SIG-M5 treated with dmso at 0.1 percent for 504 hours (cell line): Measurements from ENCODE around the gene PAX5.
A peak's percentile ranks its signal among the peaks of the same experiment; 100 is the strongest.

Source experiments
- DNase-seq: peaks from one replicate; lab custom pipeline; 2025; ENCODE audit not compliant: unreplicated experiment; lab: John Stamatoyannopoulos, UW

The PAX5 gene

GRCh38 chr9:36865731-36866635, 168.1 kb downstream of the PAX5 start:
- DNase-seq, result no peak

DNA sequence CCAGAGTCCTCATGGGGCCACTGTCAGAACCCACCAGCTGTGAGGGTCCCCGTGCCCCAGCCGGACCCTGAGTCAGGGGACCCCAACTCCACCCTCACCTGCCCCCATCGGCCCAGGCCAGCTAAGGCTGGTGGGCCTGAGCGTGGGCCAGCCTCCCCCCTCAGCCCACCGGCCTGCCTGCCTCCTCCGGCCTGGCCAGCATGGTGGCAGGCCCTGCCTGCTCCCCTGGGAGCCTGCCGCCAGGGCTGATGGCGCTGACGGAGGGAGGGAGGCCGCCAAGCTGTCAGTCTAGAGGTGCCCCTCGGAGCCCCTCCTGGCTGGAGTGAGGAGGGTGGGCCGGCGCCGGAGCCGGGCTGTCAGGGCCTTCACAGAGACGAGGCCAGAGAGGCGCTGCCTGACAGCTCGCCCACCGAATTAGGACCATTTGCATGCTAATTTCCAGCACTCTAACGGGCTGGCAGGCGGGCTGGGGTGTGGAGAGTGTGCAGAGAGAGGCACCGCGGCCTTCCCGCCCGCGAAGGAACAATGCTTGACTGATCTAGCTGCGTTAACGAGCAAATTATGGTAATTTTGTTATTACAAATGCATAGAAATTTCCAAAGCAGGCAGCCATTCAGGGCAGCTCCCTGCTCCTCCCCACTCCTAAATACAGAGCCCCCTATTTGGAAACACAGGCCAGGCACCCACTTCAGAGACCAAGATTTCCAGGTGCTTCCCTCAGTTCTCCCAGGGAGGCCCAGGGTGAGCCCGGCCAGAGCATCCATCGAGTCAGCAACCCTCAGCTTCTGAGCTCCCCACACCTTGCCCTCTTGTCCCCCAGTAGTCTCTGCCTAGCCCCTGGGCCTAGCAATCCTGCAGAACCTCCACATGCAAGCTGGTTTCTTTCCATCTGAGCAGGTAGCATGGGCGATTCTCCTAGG, 169.3 kb downstream of the PAX5 start:
- no peak for DNase-seq

- peak; percentile 22 for DNase-seq
These were observed 171.6 kb downstream of the PAX5 start for GRCh38 chr9:36862206-36863145.

DNA sequence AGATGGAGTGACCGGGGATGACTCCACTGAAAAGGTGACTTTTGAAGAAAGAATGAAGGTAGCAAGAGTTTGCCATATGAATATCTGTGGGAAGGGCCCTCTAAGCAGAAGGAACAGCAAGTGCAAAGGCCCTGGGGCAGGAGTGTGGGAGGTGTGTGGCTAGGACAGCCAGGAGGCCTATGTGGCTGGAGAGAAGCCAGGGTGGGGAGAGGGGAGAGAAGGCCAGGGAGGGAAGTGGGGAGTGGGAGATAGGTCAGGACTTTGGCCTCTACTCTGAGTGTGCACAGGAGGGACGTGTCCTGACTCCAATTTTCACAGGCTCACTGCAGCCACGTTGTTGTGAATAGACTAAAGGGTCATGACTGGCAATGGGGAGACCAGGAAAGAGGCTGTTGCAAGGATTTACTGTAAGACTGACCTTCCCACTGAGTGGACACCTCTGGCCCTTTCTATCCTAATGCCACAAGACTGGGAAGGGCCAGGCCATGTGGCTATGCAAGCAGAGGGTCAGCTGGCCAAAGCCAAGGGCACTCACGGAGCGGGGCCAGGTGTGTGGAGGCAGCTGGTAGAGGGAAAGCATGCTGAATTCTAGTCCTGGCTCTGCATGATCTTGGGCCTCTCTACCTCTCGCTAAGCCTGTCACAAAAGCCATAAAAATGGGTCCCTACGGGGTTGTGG, 172.4 kb downstream of the PAX5 start:
- DNase-seq, result no peak

- DNase-seq, result no peak
These were observed 175.2 kb downstream of the PAX5 start for GRCh38 chr9:36858805-36859375.

GRCh38 chr9:36855448-36856315, 178.4 kb downstream of the PAX5 start:
- peak; percentile 37 for DNase-seq

DNA sequence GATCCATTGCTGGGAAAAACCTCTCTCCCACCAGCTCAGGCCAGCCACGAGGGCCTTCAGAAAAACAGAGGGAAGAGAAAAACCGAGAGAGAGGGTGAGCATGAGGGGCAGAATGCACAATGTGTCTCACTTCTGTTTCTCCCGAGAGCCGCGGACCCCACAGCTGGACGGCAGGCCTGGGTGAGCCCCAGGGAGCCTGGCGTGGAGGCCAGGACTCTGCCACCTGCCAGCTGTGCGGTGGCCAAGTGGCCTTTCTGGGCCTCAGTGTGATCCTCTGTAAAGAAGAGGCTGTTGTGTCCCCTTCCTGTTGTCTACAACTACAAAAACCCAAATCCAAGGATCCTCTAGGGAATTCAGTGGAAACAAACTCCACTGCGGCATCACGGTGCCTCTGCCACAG, 179.3 kb downstream of the PAX5 start:
- DNase-seq, result no peak

- no peak for DNase-seq
These were observed 180.0 kb downstream of the PAX5 start for GRCh38 chr9:36854034-36854433.

DNA sequence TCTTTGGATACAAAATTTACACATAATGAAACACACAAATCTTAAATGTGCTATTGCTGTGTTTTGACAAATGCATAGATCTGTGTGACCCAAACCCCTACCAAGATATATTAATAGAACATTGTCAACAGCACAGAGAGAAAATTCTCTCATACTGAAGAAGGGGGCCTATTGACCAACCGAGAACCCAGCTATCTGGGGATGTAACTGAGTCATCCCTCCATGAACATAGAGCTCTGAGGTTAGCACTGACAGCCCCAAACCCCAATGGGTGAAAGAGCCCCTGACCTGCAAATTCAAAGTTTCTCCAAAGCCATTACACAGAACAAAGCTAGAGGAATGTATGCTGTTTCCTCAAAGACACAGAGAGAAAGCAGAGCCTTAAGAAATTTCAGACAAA, 180.8 kb downstream of the PAX5 start:
- no peak for DNase-seq

DNA sequence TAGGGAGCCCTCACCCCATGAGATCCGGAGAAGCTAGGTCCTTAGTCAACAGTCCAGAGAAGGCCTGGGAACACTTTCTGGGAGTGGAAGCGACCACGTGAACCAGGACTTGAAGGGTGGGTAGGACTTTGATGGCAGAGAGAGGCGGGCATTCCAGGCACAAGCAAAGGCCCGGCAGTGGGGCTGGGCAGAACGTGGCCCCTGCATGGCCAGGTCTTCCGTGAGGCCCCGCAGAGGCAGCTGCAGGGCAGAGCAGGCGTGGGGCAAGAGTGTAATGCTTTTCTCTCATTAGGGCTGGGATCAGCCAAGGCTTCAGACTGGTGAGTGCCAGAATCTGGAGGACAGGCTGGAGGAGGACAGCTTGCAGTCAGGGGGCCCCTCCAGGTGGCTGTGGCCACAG, 184.1 kb downstream of the PAX5 start:
- no peak for DNase-seq

- no peak for DNase-seq
These were observed 185.1 kb downstream of the PAX5 start for GRCh38 chr9:36848946-36849345.

DNA sequence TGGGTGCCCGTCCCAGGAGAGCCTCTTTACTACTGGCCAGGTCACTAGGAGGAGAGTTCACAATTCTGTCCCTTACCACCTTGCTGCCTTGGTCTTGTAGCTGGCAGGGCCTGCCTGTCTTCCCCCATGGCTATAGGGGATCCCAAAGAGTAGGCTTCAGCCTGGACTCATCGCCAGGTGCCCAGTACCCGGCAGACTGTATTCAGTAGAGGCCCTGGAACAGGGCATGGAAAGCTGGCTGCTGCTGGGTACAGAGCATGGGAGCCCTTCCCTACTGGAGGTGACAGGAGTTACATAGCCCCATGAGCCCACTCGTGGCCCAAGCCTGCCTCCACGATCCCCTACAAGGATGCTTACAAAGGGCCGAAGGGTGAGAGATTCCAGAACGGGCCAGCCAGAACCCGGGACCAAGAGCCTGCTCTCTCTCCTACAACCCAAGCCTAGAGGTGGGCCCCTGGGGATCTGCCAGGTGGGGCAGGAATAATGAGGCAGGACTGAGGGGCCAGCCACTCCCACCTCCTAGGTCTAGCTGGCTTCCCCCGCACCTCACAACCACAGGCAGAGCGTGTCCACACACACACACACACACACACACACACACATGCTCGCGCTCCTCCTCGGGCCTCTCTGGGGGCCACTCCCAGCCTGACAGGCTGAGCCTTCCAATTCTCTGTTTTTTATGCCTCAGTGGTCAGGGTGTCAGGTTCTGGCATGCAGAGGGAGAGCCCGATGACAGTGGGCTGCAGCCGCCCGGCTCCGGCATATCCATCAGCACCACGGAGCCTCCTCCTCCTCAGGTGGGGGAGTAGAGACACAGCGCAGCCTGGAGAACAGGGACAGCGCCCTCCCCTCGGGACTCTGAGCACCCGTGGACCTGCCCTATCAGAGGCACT, 186.0 kb downstream of the PAX5 start:
- no peak for DNase-seq

GRCh38 chr9:36846621-36847020, 187.4 kb downstream of the PAX5 start:
- no peak for DNase-seq

GRCh38 chr9:36845844-36846243, 188.2 kb downstream of the PAX5 start:
- no peak for DNase-seq

DNA sequence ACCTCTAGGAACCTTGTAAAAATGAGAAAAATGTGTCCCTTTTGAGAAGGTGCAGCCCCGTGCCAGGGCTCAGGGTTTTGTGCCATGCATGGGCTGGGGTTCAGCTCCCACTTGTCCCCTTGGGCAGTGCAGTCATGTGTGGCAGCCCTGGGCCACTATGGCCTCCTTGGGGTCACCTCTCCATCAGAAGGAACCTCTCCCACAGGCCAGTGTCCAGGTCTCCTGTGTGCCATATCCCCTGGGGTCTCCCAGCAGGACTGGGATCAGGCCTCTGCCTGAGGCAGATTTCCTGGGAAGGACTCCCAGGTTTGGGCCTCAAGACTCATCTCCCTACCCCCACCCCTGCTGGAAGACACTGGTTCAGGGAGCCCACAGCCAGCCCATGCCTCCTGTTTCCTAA, 189.1 kb downstream of the PAX5 start:
- DNase-seq, result no peak

DNA sequence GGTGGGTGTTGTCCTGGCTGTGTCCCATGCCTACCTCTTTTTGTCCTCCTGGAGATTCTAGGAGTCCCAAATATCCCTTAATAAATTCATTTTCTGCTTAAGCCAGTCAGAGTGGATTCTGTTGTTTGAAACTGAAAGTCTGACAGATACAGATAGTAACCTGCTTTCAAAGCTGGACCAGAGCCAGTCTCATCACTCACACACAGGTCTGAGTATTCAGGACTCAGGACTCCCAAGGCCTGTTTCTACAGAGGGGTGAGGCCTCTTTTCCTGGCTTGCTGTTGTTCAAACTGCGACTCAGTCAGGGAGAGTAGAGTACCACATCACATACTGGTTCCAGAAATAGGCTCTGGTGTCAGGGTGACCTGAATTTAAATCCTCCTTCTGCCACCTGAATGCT, 190.1 kb downstream of the PAX5 start:
- no peak for DNase-seq

DNA sequence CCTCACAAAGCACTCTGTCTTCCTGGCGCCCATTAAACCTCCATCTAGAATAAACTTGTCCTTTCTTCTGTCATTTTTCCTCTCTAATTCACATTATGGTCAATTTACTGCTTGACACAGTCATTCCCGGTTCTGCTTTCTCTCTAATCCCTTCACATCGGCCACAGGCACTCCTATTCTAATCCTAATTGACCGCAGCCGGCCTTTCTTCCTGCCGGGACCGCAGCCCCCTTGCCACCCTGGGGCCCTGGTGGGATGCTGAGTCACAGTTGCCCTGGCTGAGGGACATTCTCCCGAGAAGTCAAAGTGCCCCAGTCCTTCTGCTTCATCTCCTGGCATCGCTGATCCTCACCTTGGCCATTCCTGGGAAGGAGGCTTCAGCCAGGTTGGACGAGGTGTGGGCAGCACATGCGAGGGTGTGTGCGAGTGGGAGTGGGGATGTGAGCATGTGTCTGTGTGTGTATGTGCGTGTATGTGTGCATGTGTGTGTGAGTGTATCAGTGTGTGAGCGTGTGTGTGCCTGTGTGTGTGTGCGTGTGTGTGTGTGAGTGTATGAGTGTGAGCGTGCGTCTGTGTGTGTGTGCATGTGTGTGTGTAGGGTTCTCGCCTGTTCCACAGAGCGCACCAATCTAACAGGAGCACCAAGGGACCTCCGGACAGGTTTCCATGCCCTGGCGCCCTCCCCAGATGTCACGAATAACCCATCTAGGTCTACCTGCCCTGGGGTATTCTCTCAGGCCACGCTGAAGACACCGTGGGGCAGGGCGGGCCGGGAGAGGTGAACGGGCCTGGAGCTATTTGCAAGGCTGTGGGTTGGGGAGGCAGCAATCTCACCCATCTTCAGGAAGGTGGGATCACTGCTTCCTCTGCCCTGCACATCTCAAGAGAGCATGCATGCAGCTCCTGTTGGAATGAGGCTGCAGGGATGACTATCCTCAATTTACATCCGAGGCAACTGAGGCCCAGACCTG, 191.2 kb downstream of the PAX5 start:
- no peak for DNase-seq
